Measurements from ENCODE around the gene CPED1.
"Not testable (repeated sequence)": the region's sequence is repeated elsewhere in the genome, so short reads cannot be mapped to it uniquely, and the experiment has no call there.

The CPED1 gene

GRCh38 chr7:121197455-121197854 lies 208.9 kb downstream of the CPED1 start:
- DNase-seq, result no peak

- no peak for DNase-seq
Measured at GRCh38 chr7:121198502-121198901, 210.0 kb downstream of the CPED1 start.

GRCh38 chr7:121202125-121202524 lies 213.6 kb downstream of the CPED1 start:
- no peak for DNase-seq

GRCh38 chr7:121202834-121203233 lies 214.3 kb downstream of the CPED1 start:
- no peak for DNase-seq

GRCh38 chr7:121204537-121204936 lies 216.0 kb downstream of the CPED1 start:
- DNase-seq, result no peak

GRCh38 chr7:121205777-121206176 lies 217.3 kb downstream of the CPED1 start:
- no peak for DNase-seq

GRCh38 chr7:121211253-121211652 lies 222.7 kb downstream of the CPED1 start:
- no peak for DNase-seq

GRCh38 chr7:121212036-121212435 lies 223.5 kb downstream of the CPED1 start:
- DNase-seq, result no peak

GRCh38 chr7:121214657-121215056 lies 226.1 kb downstream of the CPED1 start:
- DNase-seq, result no peak

- no peak for DNase-seq
Measured at GRCh38 chr7:121219026-121219425, 230.5 kb downstream of the CPED1 start.

GRCh38 chr7:121221108-121221507 lies 232.6 kb downstream of the CPED1 start:
- DNase-seq, result not testable (repeated sequence)

GRCh38 chr7:121228779-121229178 lies 240.3 kb downstream of the CPED1 start:
- no peak for DNase-seq

GRCh38 chr7:121235201-121235600 lies 246.7 kb downstream of the CPED1 start:
- no peak for DNase-seq

- DNase-seq, result no peak
Measured at GRCh38 chr7:121237601-121238000, 249.1 kb downstream of the CPED1 start.

GRCh38 chr7:121244120-121244870 lies 255.8 kb downstream of the CPED1 start:
- DNase-seq, result no peak

GRCh38 chr7:121251367-121251766 lies 262.9 kb downstream of the CPED1 start:
- not testable (repeated sequence) for DNase-seq

- not testable (repeated sequence) for DNase-seq
Measured at GRCh38 chr7:121252523-121253235, 264.2 kb downstream of the CPED1 start.

- no peak for DNase-seq
Measured at GRCh38 chr7:121259826-121260225, 271.3 kb downstream of the CPED1 start.

- DNase-seq, result no peak
Measured at GRCh38 chr7:121261207-121261884, 272.8 kb downstream of the CPED1 start.

- DNase-seq, result no peak
Measured at GRCh38 chr7:121262221-121262620, 273.7 kb downstream of the CPED1 start.

GRCh38 chr7:121262969-121263368 lies 274.5 kb downstream of the CPED1 start:
- DNase-seq, result no peak

- DNase-seq, result no peak
Measured at GRCh38 chr7:121266307-121266894, 277.9 kb downstream of the CPED1 start.

GRCh38 chr7:121267612-121268011 lies 279.1 kb downstream of the CPED1 start:
- DNase-seq, result no peak
